Measurements from ENCODE around the gene TRPC6. TPM values are rescaled to one million over a fixed set of nuclear protein-coding genes. Genes with fewer than 3 reads are reported as not detected.

TRPC6 gene
- total RNA-seq, 6 experiments from 2014 or later, result 0.05 to 0.29 TPM; not detected in 4

DNA sequence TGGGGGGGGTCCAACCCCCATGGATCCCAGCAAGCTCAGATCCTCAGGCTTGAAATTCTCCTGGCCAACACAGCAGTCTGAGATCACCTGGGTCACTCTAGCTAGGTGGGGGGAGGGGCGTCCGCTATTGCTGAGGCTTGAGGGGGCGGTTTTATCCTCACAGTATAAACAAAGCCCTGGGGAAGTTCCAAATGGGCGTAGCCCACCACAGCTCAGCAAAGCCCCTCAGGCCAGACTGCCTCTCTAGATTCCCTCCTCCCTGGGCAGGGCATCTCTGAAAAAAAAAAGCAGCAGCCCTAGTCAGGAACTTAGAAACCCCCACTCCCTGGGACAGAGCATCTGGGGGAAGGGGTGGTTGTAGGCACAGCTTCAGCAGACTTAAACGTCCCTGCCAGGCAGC, 16.7 kb downstream of the TRPC6 start:
- no peak for TF ChIP-seq POLR2A (IDR thresholded peaks at IDR 0.05)
- TF ChIP-seq, protein P1, sequence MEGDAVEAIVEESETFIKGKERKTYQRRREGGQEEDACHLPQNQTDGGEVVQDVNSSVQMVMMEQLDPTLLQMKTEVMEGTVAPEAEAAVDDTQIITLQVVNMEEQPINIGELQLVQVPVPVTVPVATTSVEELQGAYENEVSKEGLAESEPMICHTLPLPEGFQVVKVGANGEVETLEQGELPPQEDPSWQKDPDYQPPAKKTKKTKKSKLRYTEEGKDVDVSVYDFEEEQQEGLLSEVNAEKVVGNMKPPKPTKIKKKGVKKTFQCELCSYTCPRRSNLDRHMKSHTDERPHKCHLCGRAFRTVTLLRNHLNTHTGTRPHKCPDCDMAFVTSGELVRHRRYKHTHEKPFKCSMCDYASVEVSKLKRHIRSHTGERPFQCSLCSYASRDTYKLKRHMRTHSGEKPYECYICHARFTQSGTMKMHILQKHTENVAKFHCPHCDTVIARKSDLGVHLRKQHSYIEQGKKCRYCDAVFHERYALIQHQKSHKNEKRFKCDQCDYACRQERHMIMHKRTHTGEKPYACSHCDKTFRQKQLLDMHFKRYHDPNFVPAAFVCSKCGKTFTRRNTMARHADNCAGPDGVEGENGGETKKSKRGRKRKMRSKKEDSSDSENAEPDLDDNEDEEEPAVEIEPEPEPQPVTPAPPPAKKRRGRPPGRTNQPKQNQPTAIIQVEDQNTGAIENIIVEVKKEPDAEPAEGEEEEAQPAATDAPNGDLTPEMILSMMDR (IDR thresholded peaks at IDR 0.05), result no peak
- H3K36me3 ChIP-seq, result no peaks in the 10 kb centered on the region
- DNase-seq (no peak), ATAC-seq (no peak)
- no peak overlapping the region for H3K4me3 ChIP-seq
- WGBS (ENCODE audit: insufficient coverage, low coverage, low lambda C conversion rate, missing lambda C conversion rate), result 37% methylated on average over 2 of the region's 5 CpGs
- intact Hi-C loops (cut with DNase I), result no loop called here
- no peaks in the 10 kb centered on the region for H3K4me1 ChIP-seq
- H3K27ac ChIP-seq, result no peak overlapping the region
- no peaks in the 10 kb centered on the region for H3K27me3 ChIP-seq
- H3K9me3 ChIP-seq, result no peaks in the 10 kb centered on the region

DNA sequence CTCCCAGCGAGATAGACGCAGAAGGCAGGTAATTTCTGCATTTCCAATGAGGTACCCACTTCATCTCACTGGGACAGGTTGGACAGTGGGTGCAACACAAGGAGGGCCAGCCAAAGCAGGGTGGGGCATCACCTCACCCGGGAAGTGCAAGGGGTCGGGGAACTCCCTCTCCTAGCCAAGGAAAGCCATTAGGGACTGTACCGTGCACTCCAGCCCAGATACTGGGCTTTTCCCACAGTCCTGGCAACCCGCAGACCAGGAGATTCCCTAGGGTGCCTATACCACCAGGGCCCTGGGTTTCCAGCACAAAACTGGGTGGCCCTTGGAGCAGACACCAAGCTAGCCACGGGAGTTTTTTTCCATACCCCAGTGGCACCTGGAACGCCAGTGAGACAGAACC, 17.2 kb downstream of the TRPC6 start:
- no peak for DNase-seq
- no peak overlapping the region for H3K27ac ChIP-seq
- H3K27me3 ChIP-seq, result no peaks in the 10 kb centered on the region
- no peak for ATAC-seq
- WGBS (ENCODE audit: insufficient coverage, low coverage, low lambda C conversion rate, missing lambda C conversion rate), result 56% methylated on average over 2 of the region's 8 CpGs
- TF ChIP-seq, protein P1 (IDR thresholded peaks at IDR 0.05), result no peak
- TF ChIP-seq POLR2A (IDR thresholded peaks at IDR 0.05), result no peak
- intact Hi-C loops (cut with DNase I), result no loop called here
- no peaks in the 10 kb centered on the region for H3K9me3 ChIP-seq
- no peak overlapping the region for H3K4me3 ChIP-seq
- H3K36me3 ChIP-seq, result no peaks in the 10 kb centered on the region
- H3K4me1 ChIP-seq, result no peaks in the 10 kb centered on the region

DNA sequence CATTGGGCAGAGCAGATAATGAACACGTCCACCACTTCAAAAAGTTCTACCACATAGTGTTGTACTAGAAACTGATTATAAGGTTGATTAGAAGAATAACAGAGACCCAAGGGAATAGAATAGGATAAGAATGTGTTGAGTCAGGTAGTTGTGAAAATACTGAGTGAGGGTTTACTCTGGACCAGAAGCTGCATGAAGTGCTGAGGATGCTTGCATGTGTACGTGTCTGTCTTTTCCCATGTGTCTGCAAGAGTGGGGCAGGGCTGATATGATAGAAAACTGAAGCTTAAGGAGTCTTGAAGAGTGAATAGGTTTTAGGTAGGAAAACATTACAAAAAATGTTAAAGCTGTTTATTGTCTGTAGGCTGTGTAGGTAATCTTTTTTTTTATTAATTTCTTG, 20.6 kb downstream of the TRPC6 start:
- Histone ChIP-seq H3K4me3 (no peak overlapping the region), H3K27ac (no peak overlapping the region), H3K36me3 (no peaks in the 10 kb centered on the region), H3K9me3 (no peaks in the 10 kb centered on the region), H3K27me3 (no peaks in the 10 kb centered on the region), H3K4me1 (no peaks in the 10 kb centered on the region)
- intact Hi-C loops (cut with DNase I), result no loop called here
- ATAC-seq (no peak), DNase-seq (no peak)
- WGBS (ENCODE audit: insufficient coverage, low coverage, low lambda C conversion rate, missing lambda C conversion rate), result 54% methylated on average over 2 of the region's 2 CpGs
- TF ChIP-seq, protein P1 (IDR thresholded peaks at IDR 0.05), result no peak
- TF ChIP-seq POLR2A (IDR thresholded peaks at IDR 0.05), result no peak

DNA sequence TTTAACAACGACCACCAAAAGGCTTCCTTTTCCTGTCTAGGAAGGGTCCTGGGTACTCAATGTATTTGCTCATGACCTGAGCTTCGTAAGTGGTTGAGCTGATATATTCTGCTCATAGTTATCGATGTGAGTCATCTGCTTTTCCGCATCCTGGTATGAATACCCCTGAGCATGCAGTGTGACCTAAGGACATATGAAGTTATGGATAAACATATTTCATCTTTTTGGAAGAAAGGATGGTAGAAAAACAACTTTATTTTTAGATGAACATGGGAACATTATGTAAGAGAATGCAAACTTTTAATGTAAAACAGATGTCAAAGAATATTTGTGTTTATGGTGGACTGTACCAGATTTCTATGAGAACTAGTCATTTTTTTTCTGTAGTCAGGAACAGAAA, 28.4 kb downstream of the TRPC6 start:
- Histone ChIP-seq H3K4me1 (no peaks in the 10 kb centered on the region), H3K4me3 (no peak overlapping the region), H3K9me3 (no peaks in the 10 kb centered on the region), H3K36me3 (no peaks in the 10 kb centered on the region), H3K27me3 (no peaks in the 10 kb centered on the region), H3K27ac (no peak overlapping the region)
- 60% methylated on average over 4 of the region's 4 CpGs for WGBS (ENCODE audit: insufficient coverage, low coverage, low lambda C conversion rate, missing lambda C conversion rate)
- intact Hi-C loops (cut with DNase I), result no loop called here
- DNase-seq (no peak), ATAC-seq (no peak)
- TF ChIP-seq, protein P1 (IDR thresholded peaks at IDR 0.05), result no peak
- no peak for TF ChIP-seq POLR2A (IDR thresholded peaks at IDR 0.05)

DNA sequence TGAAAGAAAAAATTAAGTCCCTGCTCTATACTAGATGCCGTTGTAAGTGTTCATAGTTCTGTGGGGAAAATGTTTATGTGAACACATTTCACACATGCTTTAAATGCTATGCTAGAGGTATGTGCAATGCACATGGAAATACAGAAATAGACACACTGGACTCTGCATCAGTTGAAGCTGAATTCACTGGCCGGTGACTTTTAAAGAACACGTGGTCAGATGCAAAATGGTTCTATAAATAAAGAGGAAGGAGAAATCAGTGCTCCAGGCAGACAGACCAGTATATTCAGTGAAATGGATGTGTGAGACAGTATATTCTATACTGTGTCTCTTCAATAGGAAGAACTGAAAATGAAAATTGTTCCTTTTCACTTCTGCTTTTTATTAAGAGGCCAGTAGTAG, 29.9 kb downstream of the TRPC6 start:
- H3K9me3 ChIP-seq, result no peaks in the 10 kb centered on the region
- DNase-seq, result no peak
- intact Hi-C loops (cut with DNase I), result no loop called here
- TF ChIP-seq, protein P1 (IDR thresholded peaks at IDR 0.05), result no peak
- TF ChIP-seq POLR2A (IDR thresholded peaks at IDR 0.05), result no peak
- H3K4me3 ChIP-seq, result no peak overlapping the region
- no peaks in the 10 kb centered on the region for H3K36me3 ChIP-seq
- peak in 2 of 4 donors; percentile 34 to 39 for ATAC-seq
- no peaks in the 10 kb centered on the region for H3K27me3 ChIP-seq
- H3K4me1 ChIP-seq, result no peaks in the 10 kb centered on the region
- 41% methylated on average over 3 of the region's 3 CpGs for WGBS (ENCODE audit: insufficient coverage, low coverage, low lambda C conversion rate, missing lambda C conversion rate)
- no peak overlapping the region for H3K27ac ChIP-seq

All from right lobe of liver (tissue), 6 donors.